Measurements from ENCODE around the gene RGS11.

GRCh38 chr16:265711-266110, 10.0 kb downstream of the RGS11 start:
- TF ChIP-seq REST (IDR thresholded peaks at IDR 0.05; ENCODE audit: low read depth): no peak
- no peak for TF ChIP-seq TAF1 (IDR thresholded peaks at IDR 0.05; ENCODE audit: low read depth)
- TF ChIP-seq TEAD4 (IDR thresholded peaks at IDR 0.05): no peak
- TF ChIP-seq MAX (IDR thresholded peaks at IDR 0.05): no peak
- TF ChIP-seq CREB1 (IDR thresholded peaks at IDR 0.05; ENCODE audit: low read depth): no peak
- no peak for TF ChIP-seq EGR1 (IDR thresholded peaks at IDR 0.05)
- TF ChIP-seq ZBTB7A (IDR thresholded peaks at IDR 0.05; ENCODE audit: low read depth): no peak
- no peak for TF ChIP-seq EP300 (IDR thresholded peaks at IDR 0.05; ENCODE audit: borderline replicate concordance)
- no peak for TF ChIP-seq RAD21 (IDR thresholded peaks at IDR 0.05; ENCODE audit: low read depth)
- no peak for TF ChIP-seq USF1 (IDR thresholded peaks at IDR 0.05)
- no peak for TF ChIP-seq CEBPB (IDR thresholded peaks at IDR 0.05)
